ENCODE measurements around the gene PPP4R2. TPM values are rescaled to one million over a fixed set of nuclear protein-coding genes. Genes with fewer than 3 reads are reported as not detected.

The PPP4R2 gene
- total and polyA plus RNA-seq, 10 of the 15 experiments (the other 5 are each of a cell fraction or from before 2014, with no cell fraction given): 16.7 to 83.4 (median 38.9) TPM

- RAD21 ChIA-PET (ENCODE audit: unreplicated experiment): no interaction called here
- BruUV-seq (replicated peaks): no TSS peak
- CTCF ChIA-PET: no interaction called here
- Histone ChIP-seq H3K4me1 (ENCODE audit: control insufficient read depth, insufficient read depth, low read length) (no peaks in the 10 kb centered on the region), H3K36me3 (ENCODE audit: control insufficient read depth in 2 of 2, insufficient read depth in 2 of 2, low read length in 1 of 2) (peaks cover 8 to 11% of the 10 kb centered on the region in 2 experiments), H3K4me3 (no peak within 1 kb of the TSS), H3K27me3 (replicated peaks in 1 of 2; ENCODE audit: control insufficient read depth in 2 of 2, insufficient read depth in 2 of 2, low read length in 1 of 2) (no peaks in the 10 kb centered on the region), H4K20me1 (ENCODE audit: control insufficient read depth, insufficient read depth) (no peaks in the 10 kb centered on the region), H3K4me2 (ENCODE audit: control insufficient read depth, insufficient read depth) (no peak within 1 kb of the TSS), H3K79me2 (ENCODE audit: control insufficient read depth, insufficient read depth, low read length) (peaks cover 18% of the 10 kb centered on the region), H2AFZ (ENCODE audit: control insufficient read depth, low read depth, low read length) (no peak within 1 kb of the TSS), H3K9me3 (replicated peaks; ENCODE audit: control insufficient read depth, insufficient read depth, low read length) (no peaks in the 10 kb centered on the region), H3K9ac (ENCODE audit: control insufficient read depth, insufficient read depth, low read length) (no peak within 1 kb of the TSS), H3K27ac (ENCODE audit: control insufficient read depth, insufficient read depth) (no peak within 1 kb of the TSS)
- intact Hi-C loops (cut with micrococcal nuclease; ENCODE audit: unreplicated experiment): no loop called here
- no peak for DNase-seq (ENCODE audit: low read depth, low spot score)
- POLR2A ChIA-PET: no interaction called here
- WGBS (ENCODE audit: insufficient coverage, insufficient replicate concordance, low lambda C conversion rate, missing lambda C conversion rate): 95% methylated on average over 2 of the region's 2 CpGs
- ATAC-seq: no peak
- in situ Hi-C loops (cut with MboI): no loop called here
- FAIRE-seq: no peak
- SMC1A ChIA-PET (ENCODE audit: uncharacterized antibody, unreplicated experiment): no interaction called here
- TF ChIP-seq SMAD5 (IDR thresholded peaks at IDR 0.05; ENCODE audit: low read depth) (no peak), E2F4 (IDR thresholded peaks at IDR 0.05; ENCODE audit: low read depth, low read length) (no peak), SKIL (IDR thresholded peaks at IDR 0.05; ENCODE audit: low read depth, poor library complexity, severe bottlenecking) (no peak), ATF3 (IDR thresholded peaks at IDR 0.05; ENCODE audit: borderline replicate concordance, extremely low read depth, low read depth, low read length) (no peak), TCF12 (IDR thresholded peaks at IDR 0.05; ENCODE audit: low read depth, low read length) (no peak), ZBTB4 (CRISPR knock-in tag; IDR thresholded peaks at IDR 0.05) (no peak), CEBPZ (IDR thresholded peaks at IDR 0.05; ENCODE audit: low read depth, low read length) (no peak), MXI1 (IDR thresholded peaks at IDR 0.05; ENCODE audit: low read depth, low read length) (no peak), E4F1 (IDR thresholded peaks at IDR 0.05; ENCODE audit: borderline replicate concordance, partially characterized antibody) (no peak), KDM1A (IDR thresholded peaks at IDR 0.05; ENCODE audit: borderline replicate concordance) (no peak)
Observed at GRCh38 chr3:73061416-73061815, 64.8 kb downstream of the PPP4R2 start, which contains the start of gene EBLN2. EBLN2 (plus strand) TSS chr3:73061659; CDS start chr3:73062082, 423 bp downstream.
